HEK293 (cell line): ENCODE measurements around the gene MST1R.

Experiments used
- BCL6B ChIP-seq: fragments of 450-650 bp; formaldehyde crosslinking; IDR thresholded peaks from 2 replicates; pipeline ENCODE4 v1.5.1; 2017; ENCODE audit warnings: missing biosample characterization, missing genetic modification characterization
- EGR2 ChIP-seq: fragments of 450-650 bp; formaldehyde crosslinking; IDR thresholded peaks from 2 replicates; pipeline ENCODE4 v1.5.1; 2016; ENCODE audit warnings: low read depth, missing biosample characterization, missing genetic modification characterization
- OSR2 ChIP-seq: fragments of 450-650 bp; formaldehyde crosslinking; IDR thresholded peaks from 2 replicates; pipeline ENCODE4 v1.5.1; 2016; ENCODE audit warnings: missing biosample characterization, missing genetic modification characterization
- PRDM2 ChIP-seq: fragments of 450-650 bp; formaldehyde crosslinking; IDR thresholded peaks from 2 replicates; pipeline ENCODE4 v1.5.1; 2016; ENCODE audit warnings: missing biosample characterization, missing genetic modification characterization, borderline replicate concordance
- REPIN1 ChIP-seq: fragments of 450-650 bp; formaldehyde crosslinking; IDR thresholded peaks from 2 replicates; pipeline ENCODE4 v1.5.1; 2017; ENCODE audit warnings: missing biosample characterization, missing genetic modification characterization, low read depth
- TSHZ1 ChIP-seq: fragments of 450-650 bp; formaldehyde crosslinking; IDR thresholded peaks from 2 replicates; pipeline ENCODE4 v1.5.1; 2016; ENCODE audit warnings: missing biosample characterization, missing genetic modification characterization, borderline replicate concordance
- ZNF155 ChIP-seq: fragments of 450-650 bp; formaldehyde crosslinking; IDR thresholded peaks from 2 replicates; pipeline ENCODE4 v1.5.1; 2016; ENCODE audit warnings: missing biosample characterization, missing genetic modification characterization
- ZNF174 ChIP-seq: fragments of 450-650 bp; formaldehyde crosslinking; IDR thresholded peaks from 2 replicates; pipeline ENCODE4 v1.5.0; 2017; ENCODE audit warnings: missing biosample characterization, mild to moderate bottlenecking, missing genetic modification characterization
- ZNF280C ChIP-seq: fragments of 450-650 bp; formaldehyde crosslinking; IDR thresholded peaks from 2 replicates; pipeline ENCODE4 v1.5.1; 2016; ENCODE audit warnings: missing biosample characterization, missing genetic modification characterization
- ZNF354C ChIP-seq: fragments of 450-650 bp; formaldehyde crosslinking; IDR thresholded peaks from 2 replicates; pipeline ENCODE4 v1.5.1; 2016; ENCODE audit warnings: missing biosample characterization, missing genetic modification characterization, low read depth, borderline replicate concordance
- ZNF37A ChIP-seq: fragments of 450-650 bp; IDR thresholded peaks from 2 replicates; pipeline ENCODE4 v1.5.1; 2018; ENCODE audit warnings: missing biosample characterization, missing genetic modification characterization
- ZNF433 ChIP-seq: fragments of 450-650 bp; formaldehyde crosslinking; IDR thresholded peaks from 2 replicates; pipeline ENCODE4 v1.5.1; 2016; ENCODE audit warnings: missing biosample characterization, missing genetic modification characterization, low read depth
- ZNF513 ChIP-seq: fragments of 450-650 bp; IDR thresholded peaks from 2 replicates; pipeline ENCODE4 v1.5.1; 2018; ENCODE audit warnings: missing biosample characterization, missing genetic modification characterization
- ZNF654 ChIP-seq: fragments of 450-650 bp; formaldehyde crosslinking; IDR thresholded peaks from 2 replicates; pipeline ENCODE4 v1.5.1; 2016; ENCODE audit warnings: low read depth, missing biosample characterization, missing genetic modification characterization
- ZSCAN5A ChIP-seq: fragments of 450-650 bp; formaldehyde crosslinking; IDR thresholded peaks from 2 replicates; pipeline ENCODE4 v1.5.1; 2016; ENCODE audit warnings: missing biosample characterization, missing genetic modification characterization

The MST1R gene

GRCh38 chr3:49889296-49889695 lies 14.4 kb downstream of the MST1R start (continued):
- TF ChIP-seq PRDM2 (no peak), ZSCAN5A (no peak), BCL6B (tag by site-specific recombination) (no peak), ZNF354C (tag by site-specific recombination) (no peak), ZNF155 (tag by site-specific recombination) (no peak), ZNF280C (tag by site-specific recombination) (no peak), ZNF174 (tag by site-specific recombination) (no peak), ZNF37A (tag by site-specific recombination) (no peak), ZNF433 (tag by site-specific recombination) (no peak), REPIN1 (tag by site-specific recombination) (no peak), ZNF513 (no peak), TSHZ1 (tag by site-specific recombination) (no peak), ZNF654 (tag by site-specific recombination) (no peak), EGR2 (tag by site-specific recombination) (no peak), OSR2 (no peak)
